Measurements from ENCODE around the gene NUDT3.

NUDT3 gene

DNA sequence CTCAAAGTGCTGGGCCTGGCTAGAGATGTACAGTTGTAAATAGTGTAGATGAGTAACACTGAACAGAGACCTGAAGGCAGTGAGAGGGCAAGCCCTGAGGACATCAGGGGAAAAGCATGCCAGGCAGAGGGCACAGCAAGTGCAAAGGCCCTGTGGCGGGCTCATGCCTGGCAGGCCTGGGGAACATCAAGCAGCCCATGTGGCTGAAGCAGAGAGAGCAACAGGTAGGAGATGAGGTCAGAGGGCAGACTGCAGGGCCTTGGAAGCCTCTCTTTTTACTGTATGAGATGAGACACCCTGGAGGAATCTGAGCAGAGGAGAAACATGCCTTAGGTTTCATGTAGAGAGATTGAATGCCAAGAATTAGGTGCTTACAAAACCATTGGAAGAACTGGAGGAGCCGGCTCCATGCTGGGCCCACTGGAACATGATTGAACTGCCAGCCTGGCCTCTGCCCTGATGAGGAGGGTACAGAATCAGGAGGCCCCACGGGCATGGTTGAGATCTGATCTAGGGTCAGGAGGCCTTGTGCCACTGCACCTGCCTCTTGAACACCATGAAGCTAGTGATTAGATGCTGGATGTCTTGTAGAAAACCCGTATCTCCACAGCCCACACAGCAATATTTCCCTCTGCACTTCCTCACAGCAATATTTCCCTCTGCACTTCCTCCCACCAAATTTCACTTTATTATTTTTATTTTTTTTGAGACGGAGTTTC, 161.7 kb downstream of the NUDT3 start:
- Histone ChIP-seq H3K9me3 (ENCODE audit: control insufficient read depth in 5 of 5, low read length in 5 of 5) (no peaks in the 10 kb centered on the region), H3K36me3 (ENCODE audit: control insufficient read depth in 5 of 5, insufficient read depth in 5 of 5, low read length in 5 of 5) (no peaks in the 10 kb centered on the region), H3K27ac (ENCODE audit: low read depth, low read length) (no peak overlapping the region), H3K9ac (ENCODE audit: low read length in 5 of 5) (no peak overlapping the region), H3K4me3 (ENCODE audit: low read depth in 1 of 5, low read length in 5 of 5) (no peak overlapping the region), H3K4me1 (ENCODE audit: control insufficient read depth in 5 of 5, insufficient read depth in 5 of 5, low read length in 5 of 5) (peaks cover 0 to 3% (median 3%) of the 10 kb centered on the region in 5 donors), H3K27me3 (ENCODE audit: control insufficient read depth in 5 of 5, insufficient read depth in 4 of 5, low read length in 5 of 5) (no peaks in the 10 kb centered on the region)

DNA sequence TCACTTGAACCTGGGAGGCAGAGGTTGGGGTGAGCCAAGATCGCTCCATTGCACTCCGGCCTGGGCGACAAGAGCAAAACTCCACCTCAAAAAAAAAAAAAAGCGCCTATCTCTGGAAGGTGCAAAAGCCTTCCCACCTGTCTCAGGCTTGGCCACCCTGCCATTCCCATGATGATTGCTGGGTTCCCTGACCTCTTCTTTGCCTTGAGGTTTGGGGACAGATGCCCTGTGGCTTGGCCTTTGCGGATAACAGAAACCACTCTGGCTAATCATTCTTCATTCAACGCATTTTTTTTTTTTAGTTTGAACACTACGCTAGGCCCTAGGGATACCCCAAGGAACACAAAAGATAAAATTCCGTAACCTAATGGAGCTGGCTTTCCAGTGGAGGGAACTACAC, 162.6 kb downstream of the NUDT3 start:
- no peak overlapping the region for H3K27ac ChIP-seq (ENCODE audit: low read depth, low read length)
- no peaks in the 10 kb centered on the region for H3K4me1 ChIP-seq (ENCODE audit: control insufficient read depth in 5 of 5, insufficient read depth in 5 of 5, low read length in 5 of 5)
- no peak overlapping the region for H3K4me3 ChIP-seq (ENCODE audit: low read depth in 1 of 5, low read length in 5 of 5)
- H3K36me3 ChIP-seq (ENCODE audit: control insufficient read depth in 5 of 5, insufficient read depth in 5 of 5, low read length in 5 of 5), result no peaks in the 10 kb centered on the region
- no peaks in the 10 kb centered on the region for H3K9me3 ChIP-seq (ENCODE audit: control insufficient read depth in 5 of 5, low read length in 5 of 5)
- no peak overlapping the region for H3K9ac ChIP-seq (ENCODE audit: low read length in 5 of 5)
- no peaks in the 10 kb centered on the region for H3K27me3 ChIP-seq (ENCODE audit: control insufficient read depth in 5 of 5, insufficient read depth in 4 of 5, low read length in 5 of 5)
